Endothelial cell of umbilical vein (primary cell): Measurements from ENCODE around the gene CMPK2.

Experiments
- CTCF ChIP-seq, 2 donors: IDR thresholded peaks; 1 replicate in 1 of 2; 2 replicates in 1 of 2; pipeline ENCODE4 v1.5.1; 2011; ENCODE audit warnings: low read length in 2 of 2, mild to moderate bottlenecking in 2 of 2, moderate library complexity in 2 of 2, control low read depth in 1 of 2, inconsistent platforms in 1 of 2, low read depth in 1 of 2; ENCODE audit not compliant: insufficient read depth in 1 of 2; ENCODE audit errors: extremely low read depth in 1 of 2
- POLR2AphosphoS5 ChIP-seq: IDR thresholded peaks from 2 replicates; pipeline ENCODE4 v1.6.1; 2012; ENCODE audit warnings: low read depth, mild to moderate bottlenecking, control low read depth, low read length, moderate library complexity; ENCODE audit not compliant: insufficient read depth

GRCh38 chr2:6908291-6908690 lies 42.6 kb upstream of the CMPK2 start:
- TF ChIP-seq CTCF (IDR thresholded peaks at IDR 0.05; ENCODE audit: extremely low read depth in 1 of 2, insufficient read depth in 1 of 2, low read depth in 1 of 2, low read length in 2 of 2), result no peak
- no peak for TF ChIP-seq POLR2AphosphoS5
